Body of pancreas (tissue), 4 donors: ENCODE results near the gene AGMO. TPM values are rescaled to one million over a fixed set of nuclear protein-coding genes. Genes with fewer than 3 reads are reported as not detected.

Experiments
- ATAC-seq: fragments of 150-250 bp; one replicate; pipeline ENCODE4 v1.9.1; 2016
- DNase-seq, 4 donors: peaks; one replicate each; pipeline ENCODE4 v3.0.0-alpha.2; 2019
- H3K27ac ChIP-seq, 4 donors: fragments of 200-600 bp; sonication (generic); 1 replicate in 3 of 4; 2 replicates in 1 of 4; pipeline versions ENCODE4 v1.5.1 to v1.6.1; 2016 to 2019; ENCODE audit warnings: mild to moderate bottlenecking in 1 of 4, mixed read lengths in 1 of 4, moderate library complexity in 1 of 4
- H3K27me3 ChIP-seq, 2 donors: fragments of 200-600 bp; sonication (generic); one replicate each; pipeline ENCODE4 v1.6.0; 2016; ENCODE audit warnings: mild to moderate bottlenecking in 1 of 2
- H3K36me3 ChIP-seq, 2 donors: fragments of 200-600 bp; sonication (generic); replicated peaks in 1 of 2; 2 replicates each; pipeline ENCODE4 v1.5.1; 2016; ENCODE audit warnings: low read depth in 2 of 2; ENCODE audit not compliant: insufficient read depth in 1 of 2
- H3K4me1 ChIP-seq: fragments of 200-600 bp; sonication (generic); one replicate; pipeline ENCODE4 v1.6.0; 2016
- H3K4me3 ChIP-seq, 2 donors: fragments of 200-600 bp; sonication (generic); 1 replicate in 1 of 2; 2 replicates in 1 of 2; pipeline ENCODE4 v1.5.1; 2016 to 2019
- H3K9me3 ChIP-seq, 3 donors: fragments of 200-600 bp; sonication (generic); 1 replicate in 2 of 3; 2 replicates in 1 of 3; pipeline ENCODE4 v1.5.1; 2016
- CTCF ChIP-seq, 7 experiments: fragments of 450-650 bp in 4 of 7; fragments of 200-600 bp in 3 of 7; sonication (generic) in 3 of 7; IDR thresholded peaks; one replicate each; pipeline ENCODE4 v1.5.1; 2016 to 2019; ENCODE audit warnings: antibody characterized with exemption in 7 of 7
- POLR2A ChIP-seq, 3 donors: fragments of 450-650 bp; IDR thresholded peaks; one replicate each; pipeline ENCODE4 v1.6.1; 2016; ENCODE audit warnings: antibody characterized with exemption in 3 of 3, mild to moderate bottlenecking in 2 of 3
- whole genome bisulfite sequencing, 2 donors: methylation state at CpG; one replicate each; pipeline ENCODE4 v1.1.5; 2017; 5-methylcytosine and 5-hydroxymethylcytosine counted together
- intact Hi-C: fragments of 100-400 bp; cut with DNase I; formaldehyde crosslinking; loops from one replicate; pipeline ENCODE4 v1.15.1; 2023
- total RNA-seq, 2 donors: library from RNA; depleted of rRNA; stranded (reverse); fragments of >200 nt; gene quantifications; one replicate each; pipeline ENCODE4 v1.1.0, GENCODE V29; 2016

AGMO gene
- total RNA-seq, 2 donors from 2014 or later = 0.52 TPM; not detected in 1

DNA sequence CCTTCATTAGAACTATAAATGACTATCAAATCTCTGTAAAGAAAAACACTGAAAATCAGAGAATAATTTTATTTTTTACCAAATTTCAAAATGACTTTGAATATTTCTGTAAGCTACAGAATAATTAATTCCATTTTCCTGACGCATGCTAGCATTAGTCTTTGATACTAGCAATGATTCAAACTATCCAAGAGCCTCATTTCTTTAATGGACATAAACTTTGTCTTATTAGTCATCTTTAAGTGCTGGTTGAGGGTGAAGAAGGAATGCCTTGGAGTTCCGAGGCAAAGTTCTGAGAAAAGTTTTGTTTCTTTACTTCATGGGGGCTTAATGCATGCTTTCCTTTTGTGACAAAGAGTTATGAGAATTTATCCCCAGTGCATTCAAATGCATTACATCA lies 137.3 kb downstream of the AGMO start:
- TF ChIP-seq CTCF (IDR thresholded peaks at IDR 0.05) (no peak), POLR2A (IDR thresholded peaks at IDR 0.05) (no peak)
- no peaks in the 10 kb centered on the region for H3K36me3 ChIP-seq
- H3K27me3 ChIP-seq = no peaks in the 10 kb centered on the region
- no peak overlapping the region for H3K4me3 ChIP-seq
- H3K27ac ChIP-seq = no peak overlapping the region
- 73 to 77% methylated on average over 2 of the region's 2 CpGs for WGBS, 2 donors
- intact Hi-C loops = no loop called here
- ATAC-seq (no peak), DNase-seq (no peak)
- H3K9me3 ChIP-seq = no peaks in the 10 kb centered on the region
- H3K4me1 ChIP-seq = no peaks in the 10 kb centered on the region

DNA sequence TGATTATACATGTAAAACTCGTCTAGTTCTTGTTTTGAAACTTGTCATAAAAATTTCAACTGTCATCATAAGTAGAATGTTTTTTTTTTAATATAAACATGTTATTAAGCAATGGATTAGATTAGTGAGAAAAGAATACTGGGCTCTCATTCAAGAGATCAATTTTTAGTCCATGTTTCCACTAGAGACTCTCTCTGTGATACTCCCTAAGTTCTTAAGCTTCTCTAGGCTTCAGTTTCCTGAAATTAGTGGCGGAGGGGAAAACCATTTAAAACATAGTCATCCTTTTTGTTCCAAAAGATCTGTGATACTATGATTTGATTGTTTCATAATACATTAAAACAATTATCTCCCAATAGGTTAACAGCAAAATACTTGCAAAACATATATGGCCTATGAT lies 142.2 kb downstream of the AGMO start:
- Histone ChIP-seq H3K27me3 (no peaks in the 10 kb centered on the region), H3K36me3 (no peaks in the 10 kb centered on the region), H3K4me3 (no peak overlapping the region), H3K4me1 (no peaks in the 10 kb centered on the region), H3K9me3 (no peaks in the 10 kb centered on the region), H3K27ac (no peak overlapping the region)
- ATAC-seq = no peak
- TF ChIP-seq POLR2A (IDR thresholded peaks at IDR 0.05) (no peak), CTCF (IDR thresholded peaks at IDR 0.05) (no peak)
- no peak for DNase-seq
- whole genome bisulfite sequencing, 2 donors = 49 to 60% methylated on average over 2 of the region's 2 CpGs
- intact Hi-C loops = no loop called here

DNA sequence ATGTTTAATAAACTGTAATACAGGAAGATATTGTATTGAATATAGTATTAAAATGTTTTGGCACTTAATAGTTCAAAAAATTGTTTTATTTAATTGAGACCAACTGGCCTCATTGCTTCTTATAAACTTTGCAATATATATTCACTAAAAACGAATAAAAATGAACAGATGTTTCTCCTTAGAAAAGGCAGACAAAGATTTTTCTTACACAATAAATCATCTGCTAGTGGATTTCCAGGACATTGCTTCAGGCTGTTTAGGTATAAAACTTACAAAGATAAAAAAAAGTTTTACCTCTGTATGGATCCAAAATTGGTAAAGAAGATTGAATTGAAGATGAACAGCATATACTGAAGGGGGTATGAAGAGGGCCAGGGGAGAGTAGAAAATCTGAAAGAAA lies 143.6 kb downstream of the AGMO start:
- WGBS, 2 donors = 28 to 43% methylated on average over 1 of the region's 1 CpG
- no peaks in the 10 kb centered on the region for H3K36me3 ChIP-seq
- H3K9me3 ChIP-seq = no peaks in the 10 kb centered on the region
- no peak for ATAC-seq
- TF ChIP-seq POLR2A (IDR thresholded peaks at IDR 0.05) (no peak), CTCF (IDR thresholded peaks at IDR 0.05) (no peak)
- no peak overlapping the region for H3K27ac ChIP-seq
- intact Hi-C loops = no loop called here
- H3K4me1 ChIP-seq = no peaks in the 10 kb centered on the region
- no peak overlapping the region for H3K4me3 ChIP-seq
- DNase-seq = no peak
- no peaks in the 10 kb centered on the region for H3K27me3 ChIP-seq

DNA sequence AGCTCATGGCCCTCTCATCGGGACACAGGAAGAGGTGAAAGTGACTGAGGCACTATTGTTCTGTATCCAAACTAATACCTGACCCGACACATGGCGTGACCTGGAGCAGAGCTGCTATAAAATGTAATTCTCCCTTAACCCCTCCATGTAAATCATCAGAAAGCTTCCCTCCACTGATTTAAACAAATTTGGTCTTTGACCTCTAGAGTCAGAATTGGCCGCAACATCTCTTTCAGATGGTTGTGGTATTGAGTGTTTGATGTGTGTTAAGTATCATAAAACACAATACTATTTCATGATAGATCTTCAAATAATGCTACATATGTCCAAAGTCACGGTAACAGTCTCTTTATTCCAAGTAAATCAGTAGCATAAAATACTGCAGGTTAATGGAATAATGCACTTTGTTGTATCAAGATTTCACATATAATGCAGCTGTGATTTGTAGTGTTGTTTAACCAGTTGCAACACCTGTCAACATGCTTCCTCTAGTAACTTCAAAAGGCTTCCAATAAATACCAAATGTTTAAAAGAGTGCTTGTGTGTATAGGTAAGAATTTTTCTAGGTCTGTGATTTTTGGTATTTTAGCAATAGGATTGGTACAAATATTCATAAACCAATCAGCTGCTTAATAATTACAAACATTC lies 144.3 kb downstream of the AGMO start:
- no peak for ATAC-seq
- Histone ChIP-seq H3K27ac (no peak overlapping the region), H3K36me3 (no peaks in the 10 kb centered on the region), H3K4me1 (no peaks in the 10 kb centered on the region), H3K27me3 (no peaks in the 10 kb centered on the region), H3K9me3 (no peaks in the 10 kb centered on the region), H3K4me3 (no peak overlapping the region)
- intact Hi-C loops = no loop called here
- 79 to 87% methylated on average over 5 of the region's 5 CpGs for WGBS, 2 donors
- DNase-seq = no peak
- no peak for TF ChIP-seq POLR2A (IDR thresholded peaks at IDR 0.05)
- TF ChIP-seq CTCF (IDR thresholded peaks at IDR 0.05) = no peak

DNA sequence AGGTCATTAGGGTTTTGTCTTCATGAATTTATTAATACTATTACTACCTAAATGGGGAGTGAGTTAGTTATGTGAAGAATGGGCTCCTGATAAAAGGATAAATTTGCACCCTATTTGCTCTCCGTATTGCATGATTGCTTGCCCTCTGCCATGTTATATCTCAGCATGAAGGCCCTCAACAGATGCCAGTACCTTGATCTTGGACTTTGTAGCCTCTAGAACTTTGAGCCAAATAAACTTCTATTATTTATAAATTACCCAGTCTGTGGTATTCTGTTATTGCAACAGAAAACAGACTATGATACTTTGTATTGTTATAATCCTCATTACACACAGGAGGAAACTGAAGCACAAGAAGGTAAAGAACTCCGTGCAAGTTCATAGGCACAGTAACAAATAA lies 150.8 kb downstream of the AGMO start:
- Histone ChIP-seq H3K36me3 (no peaks in the 10 kb centered on the region), H3K4me3 (no peak overlapping the region), H3K27ac (no peak overlapping the region), H3K27me3 (no peaks in the 10 kb centered on the region), H3K9me3 (no peaks in the 10 kb centered on the region), H3K4me1 (no peaks in the 10 kb centered on the region)
- DNase-seq = no peak
- WGBS, 2 donors = 72 to 77% methylated on average over 2 of the region's 2 CpGs
- TF ChIP-seq POLR2A (IDR thresholded peaks at IDR 0.05) (no peak), CTCF (IDR thresholded peaks at IDR 0.05) (no peak)
- intact Hi-C loops = no loop called here
- no peak for ATAC-seq
